Endothelial cell of umbilical vein (primary cell): ENCODE results near the gene GIMAP7.

Experiments
- EZH2 ChIP-seq: IDR thresholded peaks from 2 replicates; pipeline ENCODE4 v1.6.1; 2012; ENCODE audit warnings: borderline replicate concordance, low read depth, mild to moderate bottlenecking, moderate library complexity, low read length, inconsistent platforms; ENCODE audit not compliant: severe bottlenecking
- MYC ChIP-seq: IDR thresholded peaks from one replicate; pipeline ENCODE4 v1.6.1; 2011; ENCODE audit warnings: mild to moderate bottlenecking, low read depth, low read length
- POLR2A ChIP-seq: IDR thresholded peaks from 2 replicates; pipeline ENCODE4 v1.6.1; 2012; ENCODE audit warnings: low read depth, mild to moderate bottlenecking, control low read depth, low read length
- POLR2AphosphoS5 ChIP-seq: IDR thresholded peaks from 2 replicates; pipeline ENCODE4 v1.6.1; 2012; ENCODE audit warnings: low read depth, mild to moderate bottlenecking, control low read depth, low read length, moderate library complexity; ENCODE audit not compliant: insufficient read depth
- TF ChIP-seq, protein P1 (sequence below), 2 donors: IDR thresholded peaks; 1 replicate in 1 of 2; 2 replicates in 1 of 2; pipeline ENCODE4 v1.5.1; 2011; ENCODE audit warnings: low read length in 2 of 2, mild to moderate bottlenecking in 2 of 2, moderate library complexity in 2 of 2, control low read depth in 1 of 2, inconsistent platforms in 1 of 2, low read depth in 1 of 2; ENCODE audit not compliant: insufficient read depth in 1 of 2; ENCODE audit errors: extremely low read depth in 1 of 2
- TF ChIP-seq, protein P2 (sequence below): IDR thresholded peaks from 2 replicates; pipeline ENCODE4 v1.6.1; 2011; ENCODE audit not compliant: insufficient read depth, insufficient read length

DNA sequence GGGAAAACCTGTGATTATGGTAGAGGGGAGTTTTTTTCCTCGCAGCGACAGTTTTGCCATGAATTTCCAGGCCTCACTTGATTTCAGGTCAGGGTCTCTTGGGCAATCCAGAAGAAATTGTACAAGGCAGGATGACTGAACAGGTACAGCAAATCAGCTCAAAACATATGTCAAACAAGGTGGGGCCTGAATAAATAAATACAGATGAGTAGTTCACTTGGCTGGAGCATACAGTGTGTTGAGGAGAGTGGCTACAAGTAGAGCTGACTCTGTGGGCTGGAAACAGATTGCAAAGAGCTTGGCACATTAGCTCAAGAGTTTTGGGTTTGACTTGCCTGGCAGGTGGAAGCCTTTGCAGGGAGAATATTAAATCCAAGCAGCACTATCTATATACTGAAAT, 49.3 kb upstream of the GIMAP7 start:
- TF ChIP-seq, protein P1, sequence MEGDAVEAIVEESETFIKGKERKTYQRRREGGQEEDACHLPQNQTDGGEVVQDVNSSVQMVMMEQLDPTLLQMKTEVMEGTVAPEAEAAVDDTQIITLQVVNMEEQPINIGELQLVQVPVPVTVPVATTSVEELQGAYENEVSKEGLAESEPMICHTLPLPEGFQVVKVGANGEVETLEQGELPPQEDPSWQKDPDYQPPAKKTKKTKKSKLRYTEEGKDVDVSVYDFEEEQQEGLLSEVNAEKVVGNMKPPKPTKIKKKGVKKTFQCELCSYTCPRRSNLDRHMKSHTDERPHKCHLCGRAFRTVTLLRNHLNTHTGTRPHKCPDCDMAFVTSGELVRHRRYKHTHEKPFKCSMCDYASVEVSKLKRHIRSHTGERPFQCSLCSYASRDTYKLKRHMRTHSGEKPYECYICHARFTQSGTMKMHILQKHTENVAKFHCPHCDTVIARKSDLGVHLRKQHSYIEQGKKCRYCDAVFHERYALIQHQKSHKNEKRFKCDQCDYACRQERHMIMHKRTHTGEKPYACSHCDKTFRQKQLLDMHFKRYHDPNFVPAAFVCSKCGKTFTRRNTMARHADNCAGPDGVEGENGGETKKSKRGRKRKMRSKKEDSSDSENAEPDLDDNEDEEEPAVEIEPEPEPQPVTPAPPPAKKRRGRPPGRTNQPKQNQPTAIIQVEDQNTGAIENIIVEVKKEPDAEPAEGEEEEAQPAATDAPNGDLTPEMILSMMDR (IDR thresholded peaks at IDR 0.05; ENCODE audit: extremely low read depth in 1 of 2, insufficient read depth in 1 of 2, low read depth in 1 of 2, low read length in 2 of 2), result no peak
- no peak for TF ChIP-seq POLR2AphosphoS5
- no peak for TF ChIP-seq POLR2A
- TF ChIP-seq EZH2, result no peak
- TF ChIP-seq, protein P2, sequence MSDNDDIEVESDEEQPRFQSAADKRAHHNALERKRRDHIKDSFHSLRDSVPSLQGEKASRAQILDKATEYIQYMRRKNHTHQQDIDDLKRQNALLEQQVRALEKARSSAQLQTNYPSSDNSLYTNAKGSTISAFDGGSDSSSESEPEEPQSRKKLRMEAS, result no peak
- TF ChIP-seq MYC, result no peak
